ENCODE results near the gene LRRIQ3. TPM values are rescaled to one million over a fixed set of nuclear protein-coding genes. Genes with fewer than 3 reads are reported as not detected.

The LRRIQ3 gene
- total and polyA plus RNA-seq, 2 donors (not counting 3 experiments of a cell fraction or from before 2014, with no cell fraction given) = 0.21 to 1.1 TPM

- POLR2A ChIA-PET = no interaction called here
- H3K9ac ChIP-seq (replicated peaks; ENCODE audit: extremely low read depth, insufficient read depth, low read length) = no peak overlapping the region
- H3K4me1 ChIP-seq (ENCODE audit: control insufficient read depth, extremely low read depth, insufficient read depth, low read length) = no peaks in the 10 kb centered on the region
- H3K79me2 ChIP-seq (ENCODE audit: control insufficient read depth, insufficient read depth, low read length) = no peaks in the 10 kb centered on the region
- H3K27me3 ChIP-seq (ENCODE audit: control insufficient read depth in 2 of 2, insufficient read depth in 2 of 2, low read length in 2 of 2) = no peaks in the 10 kb centered on the region
- FAIRE-seq (no peak), DNase-seq (ENCODE audit: low read depth, low spot score) (no peak)
- CTCF ChIA-PET = no interaction called here
- H3K9me3 ChIP-seq (replicated peaks; ENCODE audit: control insufficient read depth, insufficient read depth, low read length) = no peaks in the 10 kb centered on the region
- H2AFZ ChIP-seq (ENCODE audit: low read depth, low read length) = no peak overlapping the region
- no peaks in the 10 kb centered on the region for H3K36me3 ChIP-seq (ENCODE audit: control insufficient read depth in 2 of 2, extremely low read depth in 1 of 2, insufficient read depth in 2 of 2, low read length in 2 of 2)
- H4K20me1 ChIP-seq (replicated peaks; ENCODE audit: control insufficient read depth, extremely low read depth, insufficient read depth, low read length) = no peaks in the 10 kb centered on the region
- dilution Hi-C loops (cut with MboI; ENCODE audit: extremely low pct_ligation_motif_present, low sequenced_read_pairs) = no loop called here
- intact Hi-C loops (cut with micrococcal nuclease) = no loop called here
- no peak overlapping the region for H3K4me3 ChIP-seq (replicated peaks in 1 of 3; ENCODE audit: insufficient read depth in 1 of 3, low read depth in 1 of 3, low read length in 3 of 3)
- no peaks in the 10 kb centered on the region for H3K9me1 ChIP-seq (replicated peaks; ENCODE audit: control insufficient read depth, extremely low read depth, insufficient read depth, low read length)
- TF ChIP-seq FOS (IDR thresholded peaks at IDR 0.05; ENCODE audit: borderline replicate concordance, insufficient read depth, low read length) = no peak
- TF ChIP-seq POLR2A (IDR thresholded peaks at IDR 0.05; ENCODE audit: low read depth, low read length) = no peak
- TF ChIP-seq POLR2AphosphoS5 (IDR thresholded peaks at IDR 0.05; ENCODE audit: insufficient read depth, low read depth, low read length) = no peak
- TF ChIP-seq GATA2 (IDR thresholded peaks at IDR 0.05; ENCODE audit: insufficient read depth, insufficient read length, low read depth, low read length) = no peak
- TF ChIP-seq MAX (IDR thresholded peaks at IDR 0.05; ENCODE audit: insufficient read depth, insufficient read length) = no peak
- no peak for TF ChIP-seq EZH2 (IDR thresholded peaks at IDR 0.05; ENCODE audit: borderline replicate concordance, low read depth, low read length, severe bottlenecking)
- TF ChIP-seq CTCF (IDR thresholded peaks at IDR 0.05; ENCODE audit: extremely low read depth in 1 of 2, insufficient read depth in 1 of 2, low read depth in 1 of 2, low read length in 2 of 2) = no peak
- TF ChIP-seq JUN (IDR thresholded peaks at IDR 0.05; ENCODE audit: borderline replicate concordance, insufficient read depth, insufficient read length, low read depth) = no peak
- TF ChIP-seq MYC (IDR thresholded peaks at IDR 0.05; ENCODE audit: low read depth, low read length) = no peak
- no peak overlapping the region for H3K4me2 ChIP-seq (ENCODE audit: insufficient read depth, low read length)
- H3K27ac ChIP-seq (ENCODE audit: insufficient read depth, low read depth, low read length) = no peak overlapping the region
- BruUV-seq (replicated peaks) = no TSS peak
Observed at GRCh38 chr1:74113333-74113732, 84.6 kb downstream of the LRRIQ3 start.
